Neural cell (in vitro differentiated cells): ENCODE results near the gene TPRG1L. TPM values are rescaled to one million over a fixed set of nuclear protein-coding genes. Genes with fewer than 3 reads are reported as not detected.

Source experiments
- H2AFZ ChIP-seq: fragments of 200-600, 300-800 bp; sonication (generic), shearing (Covaris generic); 2 replicates; pipeline ENCODE4 v1.6.0; 2014; ENCODE audit warnings: low read depth, mild to moderate bottlenecking, antibody characterized with exemption, low read length, moderate library complexity
- H3F3A ChIP-seq: fragments of 200-600 bp; shearing (Covaris generic); 2 replicates; pipeline ENCODE4 v1.6.1; 2016; ENCODE audit warnings: mild to moderate bottlenecking, moderate library complexity, mixed read lengths, antibody characterized with exemption, low read length; ENCODE audit not compliant: insufficient read depth, poor library complexity, severe bottlenecking
- H3K27ac ChIP-seq: fragments of 200-600, 300-800 bp; sonication (generic), shearing (Covaris generic); 2 replicates; pipeline ENCODE4 v1.5.1; 2014; ENCODE audit warnings: mild to moderate bottlenecking, low read length, moderate library complexity
- H3K27me3 ChIP-seq: fragments of 300-800, 200-600 bp; sonication (generic), shearing (Covaris generic); 2 replicates; pipeline ENCODE4 v1.6.0; 2014; ENCODE audit warnings: mild to moderate bottlenecking, low read depth, low read length, moderate library complexity; ENCODE audit not compliant: insufficient read depth
- H3K36me3 ChIP-seq: fragments of 300-800, 200-600 bp; sonication (generic), shearing (Covaris generic); 2 replicates; pipeline ENCODE4 v1.5.1; 2014; ENCODE audit warnings: mild to moderate bottlenecking, antibody characterized with exemption, low read length, moderate library complexity; ENCODE audit not compliant: insufficient read depth
- H3K4me2 ChIP-seq: fragments of 300-800, 200-600 bp; sonication (generic), shearing (Covaris generic); 2 replicates; pipeline ENCODE4 v1.6.0; 2014; ENCODE audit warnings: mild to moderate bottlenecking, low read length
- H3K4me3 ChIP-seq: fragments of 300-800, 200-600 bp; sonication (generic), shearing (Covaris generic); 2 replicates; pipeline ENCODE4 v1.5.1; 2014; ENCODE audit warnings: mild to moderate bottlenecking, low read length, moderate library complexity
- H3K79me2 ChIP-seq: fragments of 200-600 bp; shearing (Covaris generic); replicated peaks from 2 replicates; pipeline ENCODE4 v1.6.0; 2014; ENCODE audit warnings: mild to moderate bottlenecking, low read length, moderate library complexity; ENCODE audit not compliant: insufficient read depth
- H3K9ac ChIP-seq: fragments of 300-800, 200-600 bp; sonication (generic), shearing (Covaris generic); 2 replicates; pipeline ENCODE4 v1.6.1; 2016; ENCODE audit warnings: mild to moderate bottlenecking, low read length, mixed read lengths
- H3K9me2 ChIP-seq: fragments of 200-600 bp; shearing (Covaris generic); 2 replicates; pipeline ENCODE4 v1.6.1; 2016; ENCODE audit warnings: mild to moderate bottlenecking, low read length, mixed read lengths; ENCODE audit not compliant: insufficient read depth
- H3K9me3 ChIP-seq: fragments of 200-600, 300-800 bp; sonication (generic), shearing (Covaris generic); 2 replicates; pipeline ENCODE4 v1.6.1; 2016; ENCODE audit warnings: mild to moderate bottlenecking, mixed run types, low read length, moderate library complexity, mixed read lengths
- H4K20me1 ChIP-seq: fragments of 200-600 bp; shearing (Covaris generic); 2 replicates; pipeline ENCODE4 v1.6.1; 2016; ENCODE audit warnings: mild to moderate bottlenecking, mixed run types; ENCODE audit not compliant: insufficient read depth
- CTCF ChIP-seq: fragments of 450-650 bp; IDR thresholded peaks from 2 replicates; pipeline ENCODE4 v1.5.1; 2014; ENCODE audit warnings: antibody characterized with exemption, mild to moderate bottlenecking, moderate library complexity; ENCODE audit not compliant: poor library complexity, severe bottlenecking
- EP300 ChIP-seq: fragments of 450-650 bp; conservative IDR thresholded peaks from 2 replicates; pipeline ENCODE4 v1.6.1; 2014; ENCODE audit warnings: antibody characterized with exemption, mild to moderate bottlenecking, moderate library complexity; ENCODE audit not compliant: poor library complexity, severe bottlenecking
- EZH2 ChIP-seq: fragments of 200-600, 300-800 bp; shearing (Covaris generic), sonication (generic); IDR thresholded peaks from 2 replicates; pipeline ENCODE4 v1.6.1; 2014; ENCODE audit warnings: antibody characterized with exemption, low read length, borderline replicate concordance, mild to moderate bottlenecking; ENCODE audit not compliant: insufficient read depth, poor library complexity, severe bottlenecking
- MXI1 ChIP-seq: fragments of 450-650 bp; conservative IDR thresholded peaks from 2 replicates; pipeline ENCODE4 v1.6.1; 2014; ENCODE audit warnings: antibody characterized with exemption, mild to moderate bottlenecking; ENCODE audit not compliant: poor library complexity, severe bottlenecking
- POLR2AphosphoS5 ChIP-seq: IDR thresholded peaks from 2 replicates; pipeline ENCODE4 v1.6.1; 2012
- RAD21 ChIP-seq: fragments of 450-650 bp; conservative IDR thresholded peaks from 2 replicates; pipeline ENCODE4 v1.6.1; 2014; ENCODE audit warnings: antibody characterized with exemption, mild to moderate bottlenecking, moderate library complexity
- REST ChIP-seq: IDR thresholded peaks from 2 replicates; pipeline ENCODE4 v1.6.1; 2012; ENCODE audit warnings: borderline replicate concordance
- SMC3 ChIP-seq: fragments of 450-650 bp; conservative IDR thresholded peaks from 2 replicates; pipeline ENCODE4 v1.6.1; 2014; ENCODE audit warnings: antibody characterized with exemption, mild to moderate bottlenecking, moderate library complexity; ENCODE audit not compliant: poor library complexity
- TAF1 ChIP-seq: IDR thresholded peaks from 2 replicates; pipeline ENCODE4 v1.6.1; 2012; ENCODE audit warnings: low read depth
- polyA plus RNA-seq: library from polyadenylated mRNA; depleted of rRNA; stranded (reverse); fragments of >200 nt; gene quantifications from 2 replicates; pipeline ENCODE4 v1.2.3, GENCODE V29; 2014

Gene TPRG1L
- polyA plus RNA-seq, 1 donor from 2014 or later, result 22.4 TPM

- H3K9me2 ChIP-seq, result no peaks in the 10 kb centered on the region
- no peak overlapping the region for H3K4me2 ChIP-seq
- H2AFZ ChIP-seq, result no peak overlapping the region
- H3K36me3 ChIP-seq, result no peaks in the 10 kb centered on the region
- H4K20me1 ChIP-seq, result no peaks in the 10 kb centered on the region
- no peak overlapping the region for H3K9ac ChIP-seq
- H3K79me2 ChIP-seq, result no peaks in the 10 kb centered on the region
- TF ChIP-seq EZH2 (no peak), EP300 (no peak), RAD21 (no peak), CTCF (no peak), POLR2AphosphoS5 (no peak), MXI1 (no peak), SMC3 (no peak), REST (no peak), TAF1 (no peak)
- H3K9me3 ChIP-seq, result no peaks in the 10 kb centered on the region
- no peak overlapping the region for H3K4me3 ChIP-seq
- H3K27ac ChIP-seq, result no peak overlapping the region
- no peaks in the 10 kb centered on the region for H3K27me3 ChIP-seq
- H3F3A ChIP-seq, result no peaks in the 10 kb centered on the region
Measured at GRCh38 chr1:3668148-3668547, 43.3 kb downstream of the TPRG1L start.

- Histone ChIP-seq H3K4me2 (no peak overlapping the region), H4K20me1 (no peaks in the 10 kb centered on the region), H3K4me3 (no peak overlapping the region), H3K9ac (no peak overlapping the region), H3K36me3 (no peaks in the 10 kb centered on the region), H3K79me2 (no peaks in the 10 kb centered on the region), H3K27ac (no peak overlapping the region), H3K27me3 (no peaks in the 10 kb centered on the region), H3F3A (no peaks in the 10 kb centered on the region), H2AFZ (no peak overlapping the region), H3K9me2 (no peaks in the 10 kb centered on the region), H3K9me3 (no peaks in the 10 kb centered on the region)
- no peak for TF ChIP-seq CTCF
- no peak for TF ChIP-seq EZH2
- TF ChIP-seq EP300, result no peak
Measured at GRCh38 chr1:3668585-3669300, 43.9 kb downstream of the TPRG1L start.
